Measurements from ENCODE around the gene CEACAM21.

The CEACAM21 gene

DNA sequence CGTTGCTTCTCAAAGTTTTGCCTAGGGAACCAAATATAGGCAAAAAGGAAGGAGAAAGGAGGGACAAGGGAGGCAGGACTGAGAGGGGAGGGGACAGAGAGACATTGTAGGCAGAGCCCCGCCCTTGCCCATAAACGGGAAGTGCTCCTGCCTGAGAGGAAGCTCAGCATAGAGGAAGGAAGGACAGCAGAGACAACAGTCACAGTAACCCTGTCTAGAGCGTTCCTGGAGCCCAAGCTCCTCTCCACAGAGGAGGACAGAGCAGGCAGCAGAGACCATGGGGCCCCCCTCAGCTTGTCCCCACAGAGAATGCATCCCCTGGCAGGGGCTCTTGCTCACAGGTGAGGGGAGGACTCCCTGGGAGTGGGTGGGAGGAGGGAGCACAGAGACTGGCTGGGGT lies at the start of gene CEACAM21:
TSS of gene CEACAM21 (plus strand) at position 169 of the 400 bp plus-strand sequence. CDS start at position 278, 109 bp downstream.
- no peak for DNase-seq

DNA sequence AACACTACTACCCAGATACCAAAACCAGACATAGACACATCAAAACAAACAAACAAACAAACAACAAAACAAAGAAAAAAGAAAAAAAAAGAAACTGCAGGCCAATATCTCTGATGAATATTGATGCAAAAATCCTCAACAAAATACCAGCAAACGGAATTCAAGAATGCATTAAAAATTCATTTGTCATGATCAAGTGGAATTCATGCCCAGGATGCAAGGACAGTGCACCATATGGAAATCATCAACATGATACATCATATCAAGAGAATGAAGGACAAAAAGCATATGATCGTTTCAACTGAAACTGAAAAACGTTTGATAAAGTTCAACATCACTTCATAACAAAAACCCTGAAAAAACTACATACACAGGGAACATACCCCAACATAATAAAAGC lies 48.9 kb upstream of the CEACAM21 start:
- DNase-seq: no peak

DNA sequence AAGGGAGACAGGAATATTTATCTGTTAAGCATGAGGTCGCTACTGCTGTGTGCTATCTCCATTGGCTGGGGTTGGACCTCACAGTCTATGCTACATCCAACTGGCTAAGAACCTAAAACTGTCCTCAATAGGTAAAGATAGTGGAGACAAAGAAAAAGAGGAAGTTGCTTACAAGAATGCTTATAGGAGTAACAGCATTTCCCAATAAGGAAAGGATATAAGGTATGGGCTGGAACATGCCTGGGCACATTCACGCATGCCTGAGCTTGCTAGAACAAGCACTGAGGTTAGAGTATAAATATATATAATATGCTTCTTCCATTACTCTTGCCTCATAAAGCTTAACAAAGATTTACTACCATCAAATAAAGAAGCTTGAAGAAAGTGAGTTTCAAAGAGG lies 47.9 kb upstream of the CEACAM21 start:
- no peak for DNase-seq

DNA sequence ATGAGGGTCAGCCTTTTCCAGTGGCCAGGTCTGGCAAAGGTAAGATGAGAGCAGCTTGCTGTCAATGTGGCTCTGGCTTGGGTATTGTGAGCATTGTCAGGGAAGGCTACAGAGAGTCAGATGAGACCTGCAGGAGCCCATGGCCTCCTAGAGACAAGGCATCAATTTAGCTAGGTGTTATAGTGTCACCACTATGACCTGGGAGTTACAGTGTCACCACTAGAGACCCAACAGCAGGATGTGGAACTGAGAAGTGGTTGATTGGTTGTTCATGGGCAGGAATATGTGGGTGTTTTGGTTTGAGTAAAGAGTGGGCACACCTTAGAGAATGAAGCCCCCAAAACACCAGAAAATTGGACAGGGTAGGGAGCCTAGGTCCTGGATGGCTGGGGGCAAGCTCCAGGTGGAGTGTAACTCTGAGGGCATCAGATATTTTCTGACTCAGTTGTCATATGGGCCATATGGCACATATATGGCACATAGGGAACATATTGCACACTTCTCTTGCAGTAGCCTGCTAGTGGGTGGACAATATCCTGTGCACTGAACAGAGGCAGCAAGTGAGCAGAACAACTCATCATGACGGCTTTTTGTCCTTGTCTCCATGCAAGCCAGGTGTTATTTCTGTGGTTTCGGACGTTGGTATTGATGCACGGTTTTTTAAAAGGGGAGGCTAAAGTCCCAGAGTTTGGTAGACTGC lies 46.3 kb upstream of the CEACAM21 start:
- no peak for DNase-seq

DNA sequence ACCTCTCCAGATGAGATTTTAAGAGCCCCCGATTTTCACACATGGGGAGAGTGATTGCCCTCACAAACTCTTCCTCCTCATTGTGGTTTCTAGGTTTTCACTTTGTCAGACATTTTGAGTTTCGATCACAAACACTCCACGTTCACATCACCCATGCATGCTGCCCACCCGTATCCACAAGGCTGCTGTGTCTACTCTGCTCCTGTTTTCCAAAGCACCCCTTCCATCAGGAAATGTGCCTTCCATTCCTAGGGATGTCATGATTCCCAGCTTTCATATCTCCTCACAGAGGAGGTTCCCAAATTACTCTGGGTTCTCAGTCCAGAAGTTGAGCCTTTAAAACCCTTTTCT lies 45.8 kb upstream of the CEACAM21 start:
- no peak for DNase-seq

DNA sequence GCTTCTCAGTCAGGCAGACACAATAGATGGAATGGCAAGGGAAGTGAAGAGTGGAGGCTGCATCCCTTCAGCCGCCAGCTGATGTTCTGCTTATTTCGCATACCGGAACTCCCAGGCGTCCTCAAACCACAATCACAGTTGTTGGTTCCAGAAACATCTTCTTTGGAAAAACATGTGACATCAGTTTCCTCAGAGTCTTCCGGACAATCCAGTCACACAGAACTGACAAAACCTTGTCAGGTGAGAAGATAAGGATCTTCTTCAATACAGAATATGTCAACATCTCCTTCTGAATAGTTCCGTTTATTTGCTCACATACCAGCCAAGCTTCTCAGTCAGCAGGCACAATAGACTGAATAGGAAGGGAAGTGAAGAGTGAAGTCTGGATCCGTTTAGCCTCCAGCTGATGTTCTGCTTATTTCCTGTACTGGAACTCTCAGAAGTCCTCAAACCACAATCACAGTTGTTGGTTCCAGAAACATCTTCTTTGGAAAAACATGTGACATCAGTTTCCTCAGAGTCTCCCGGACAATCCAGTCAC lies 45.1 kb upstream of the CEACAM21 start:
- no peak for DNase-seq

DNA sequence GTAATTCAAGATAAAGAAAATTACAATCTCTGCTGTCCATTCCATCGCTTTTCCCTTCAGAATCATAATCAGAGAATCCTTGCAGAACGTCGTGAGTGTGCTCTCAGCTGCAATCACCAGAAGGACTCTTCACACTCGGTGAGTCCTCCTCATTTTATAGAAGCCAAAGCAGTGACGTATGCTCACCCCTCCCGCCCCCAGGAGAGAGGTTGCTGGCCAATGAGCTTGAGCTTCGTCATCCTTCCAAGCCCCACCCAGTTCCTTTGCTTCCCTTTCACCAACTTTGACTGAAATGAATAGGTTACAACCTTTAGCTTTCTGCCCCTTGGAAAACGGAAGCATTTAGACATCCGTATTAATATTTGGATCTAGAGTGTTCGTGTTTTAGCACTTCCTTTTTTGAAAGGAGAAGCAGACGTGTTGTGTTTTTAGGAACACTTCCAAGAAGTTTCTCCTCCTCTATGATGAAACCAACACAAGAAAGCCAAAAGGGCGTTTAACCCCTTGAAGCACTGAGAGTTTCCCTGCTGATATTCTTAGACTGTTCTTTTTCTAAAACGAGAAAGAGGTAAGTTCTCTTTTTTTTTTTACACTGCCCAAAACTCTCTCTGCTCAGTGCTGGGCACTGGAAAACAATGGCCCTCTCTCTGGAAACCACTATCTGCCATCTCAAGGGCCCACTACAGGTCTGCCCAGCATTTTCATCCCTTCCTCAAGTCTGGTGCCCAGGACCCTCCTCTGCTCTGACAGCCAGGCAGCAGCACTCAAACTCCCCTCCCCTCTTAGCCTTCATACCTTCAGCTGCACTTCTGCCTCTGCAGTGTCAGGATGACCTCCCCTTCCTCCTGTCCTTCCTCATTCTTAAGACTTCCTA lies 44.3 kb upstream of the CEACAM21 start:
- peak; percentile 71 for DNase-seq

DNA sequence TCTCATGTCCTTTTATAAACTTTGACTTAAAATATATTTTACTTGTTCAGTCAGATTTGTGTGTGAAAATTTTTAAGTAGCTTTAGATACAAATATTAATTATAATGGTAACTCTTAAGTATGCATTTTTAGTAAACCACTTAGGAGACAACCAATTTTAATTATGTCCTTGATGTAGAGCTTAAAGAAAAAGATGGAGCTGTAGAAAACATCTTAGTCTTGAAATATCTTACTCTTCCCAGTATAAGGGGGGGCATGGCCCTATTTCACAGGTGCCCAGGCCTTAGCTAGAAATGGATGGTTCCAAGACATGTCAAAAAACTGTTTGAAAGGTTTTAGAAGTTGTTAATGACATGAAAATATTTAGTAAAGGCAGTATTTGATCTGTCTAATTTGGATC lies 43.4 kb upstream of the CEACAM21 start:
- DNase-seq: no peak

DNA sequence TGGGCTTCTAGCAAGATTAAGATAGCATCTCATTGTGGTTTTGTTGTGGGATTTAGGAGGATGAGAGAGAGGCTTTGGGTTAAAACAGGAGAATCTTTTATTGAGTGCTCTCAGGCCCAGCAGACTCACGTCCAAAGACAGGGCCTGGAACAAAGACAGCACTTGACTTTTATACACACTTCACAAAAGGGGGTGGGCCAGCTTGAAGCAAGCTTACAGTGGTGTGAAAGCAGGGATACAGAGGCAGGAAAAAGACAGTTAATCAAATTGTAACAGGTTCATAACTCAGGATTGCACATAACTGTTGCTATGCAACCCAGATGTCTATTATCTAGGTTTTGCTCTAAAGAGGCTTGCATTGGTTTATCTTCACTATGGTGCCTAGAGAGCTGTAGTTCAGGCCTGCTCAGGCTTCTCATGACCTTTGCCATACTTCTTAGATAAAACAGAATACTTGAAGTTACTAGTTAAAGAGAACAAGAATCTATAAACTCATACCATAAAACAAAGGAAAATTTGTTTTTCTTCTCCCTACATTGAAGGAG lies 42.2 kb upstream of the CEACAM21 start:
- no peak for DNase-seq

DNA sequence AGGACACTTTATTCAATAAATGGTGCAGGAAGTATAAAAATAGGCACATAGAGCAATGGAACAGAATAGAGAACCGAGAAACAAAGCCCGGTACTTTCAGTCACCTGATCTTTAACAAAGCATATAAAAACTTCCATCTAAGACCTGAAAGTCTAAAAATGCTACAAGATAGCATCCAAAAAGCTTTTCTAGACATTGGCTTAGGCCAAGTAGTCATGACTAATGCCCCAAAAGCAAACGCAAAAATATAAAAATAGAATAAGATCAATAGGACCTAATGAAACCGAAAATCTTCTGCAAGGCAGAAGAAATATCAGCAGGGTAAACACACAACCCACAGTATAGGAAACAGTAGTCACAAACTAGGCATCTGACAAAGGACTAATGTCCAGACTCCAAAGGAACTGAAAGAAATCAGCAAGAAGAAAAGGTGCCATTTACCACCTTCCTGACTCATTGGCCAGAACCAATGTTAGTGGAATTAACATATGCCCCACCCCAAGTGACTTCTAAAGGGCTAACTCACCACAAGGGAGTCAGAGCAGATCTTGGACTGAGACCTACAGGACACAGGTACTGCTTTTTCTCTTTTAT lies 40.8 kb upstream of the CEACAM21 start:
- no peak for DNase-seq

DNA sequence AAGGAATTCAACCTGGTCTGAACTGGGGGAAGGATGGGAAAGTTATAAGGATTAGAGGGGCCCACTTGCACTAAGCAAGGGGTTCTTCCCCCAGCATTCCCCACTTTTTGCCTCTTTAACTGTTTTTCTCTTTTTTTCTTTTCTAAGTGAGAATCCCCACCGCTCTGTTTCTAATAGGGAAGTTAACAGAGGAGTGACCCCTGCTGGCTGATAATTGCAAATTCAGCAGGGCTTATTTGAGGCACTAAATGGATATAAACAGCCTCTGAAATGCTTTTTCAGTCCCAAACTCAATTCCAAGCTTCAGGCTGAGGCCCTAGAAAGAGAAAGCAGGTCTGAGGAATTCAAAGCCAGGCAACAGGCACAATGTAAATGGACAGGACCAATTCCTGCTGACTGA lies 38.2 kb upstream of the CEACAM21 start:
- DNase-seq: no peak

DNA sequence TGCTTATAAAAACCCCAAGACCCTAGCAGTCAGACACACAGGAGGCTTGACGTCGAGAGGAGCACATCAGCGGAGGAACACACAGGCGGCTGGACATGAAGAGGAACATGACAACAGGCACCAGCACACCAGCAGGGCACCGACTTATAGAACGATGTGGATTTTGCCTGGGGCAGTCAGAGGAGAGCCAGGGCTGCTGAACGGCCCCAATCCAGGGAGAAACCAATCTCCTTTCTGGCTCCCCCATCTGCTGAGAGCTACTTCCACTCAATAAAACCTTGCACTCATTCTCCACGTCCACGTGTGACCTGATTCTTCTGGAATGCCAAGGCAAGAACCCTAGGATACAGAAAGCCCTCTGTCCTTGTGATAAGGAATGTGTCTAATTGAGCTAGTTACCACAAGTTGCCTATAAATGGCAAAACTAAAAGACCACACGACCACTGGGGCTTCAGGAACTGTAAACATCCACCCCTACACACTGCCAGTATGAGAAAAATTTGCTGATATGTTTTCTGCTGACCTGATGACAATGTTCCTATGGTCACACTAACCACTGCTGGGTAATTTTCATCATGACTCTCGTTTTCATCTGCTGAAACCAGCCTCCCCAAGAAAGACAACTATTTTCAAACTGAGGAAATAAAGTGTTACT lies 35.8 kb upstream of the CEACAM21 start:
- no peak for DNase-seq

DNA sequence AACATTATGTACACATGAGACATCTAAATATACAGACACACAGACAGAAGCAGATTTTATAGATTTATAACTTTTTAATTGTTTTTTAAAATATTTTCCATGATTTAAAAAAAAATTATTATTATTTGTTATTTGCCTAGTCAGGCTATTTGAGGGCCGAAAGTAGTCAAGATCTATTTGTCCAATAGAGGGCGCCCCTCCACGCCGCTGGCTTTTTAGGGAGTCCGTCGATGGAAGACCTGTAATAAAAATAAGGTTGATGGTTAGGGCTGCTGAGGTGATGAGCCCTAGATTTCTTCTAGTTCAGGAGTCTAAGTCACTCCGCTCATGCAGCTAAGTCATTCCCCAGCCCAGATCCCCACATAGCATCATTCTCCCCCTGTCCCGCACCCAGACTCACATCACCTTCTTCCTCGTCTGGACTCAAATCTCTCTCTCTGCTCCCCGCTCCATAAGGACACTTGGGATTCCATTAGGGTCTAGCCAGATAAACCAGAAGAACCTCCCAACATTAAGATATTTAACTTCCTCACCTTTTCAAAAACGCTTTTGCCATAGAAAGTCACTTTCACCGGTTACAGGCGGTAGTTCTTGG lies 33.9 kb upstream of the CEACAM21 start:
- DNase-seq: peak; percentile 63

DNA sequence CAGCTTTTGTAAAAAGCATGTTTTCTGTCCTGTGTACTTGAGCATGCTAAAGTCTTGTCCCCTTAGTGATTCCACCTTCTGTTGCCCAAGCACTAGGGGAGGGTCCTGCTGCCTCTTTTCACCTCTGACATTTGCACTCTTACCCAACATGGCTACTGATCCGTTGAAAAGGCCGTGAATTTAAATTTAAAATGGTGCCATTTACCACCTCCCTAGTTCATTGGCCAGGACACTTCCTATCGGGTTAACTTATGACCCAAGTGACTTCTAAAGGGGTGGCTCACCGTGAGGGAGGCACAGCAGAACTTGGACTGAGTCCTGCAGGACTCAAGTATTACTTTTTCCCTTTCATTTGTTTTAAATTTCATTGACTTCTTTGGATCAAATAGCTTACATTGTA lies 33.3 kb upstream of the CEACAM21 start:
- no peak for DNase-seq

DNA sequence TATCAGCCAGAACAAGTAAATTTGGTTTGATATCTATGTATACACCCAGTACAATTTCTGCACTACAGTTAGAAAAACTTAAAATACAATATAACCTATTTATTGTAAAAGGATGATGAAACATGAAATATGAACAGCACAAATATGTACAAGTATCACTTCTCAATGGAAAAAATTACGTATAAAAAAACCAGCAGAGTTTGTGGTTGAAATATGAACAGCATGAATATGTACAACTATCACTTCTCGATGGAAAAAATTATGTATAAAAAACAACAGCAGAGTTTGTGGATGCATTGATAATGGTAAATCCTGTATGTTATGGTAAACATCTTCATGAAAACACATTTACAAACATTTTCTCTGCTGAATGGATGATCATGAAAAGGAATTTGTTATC lies 32.4 kb upstream of the CEACAM21 start:
- no peak for DNase-seq

DNA sequence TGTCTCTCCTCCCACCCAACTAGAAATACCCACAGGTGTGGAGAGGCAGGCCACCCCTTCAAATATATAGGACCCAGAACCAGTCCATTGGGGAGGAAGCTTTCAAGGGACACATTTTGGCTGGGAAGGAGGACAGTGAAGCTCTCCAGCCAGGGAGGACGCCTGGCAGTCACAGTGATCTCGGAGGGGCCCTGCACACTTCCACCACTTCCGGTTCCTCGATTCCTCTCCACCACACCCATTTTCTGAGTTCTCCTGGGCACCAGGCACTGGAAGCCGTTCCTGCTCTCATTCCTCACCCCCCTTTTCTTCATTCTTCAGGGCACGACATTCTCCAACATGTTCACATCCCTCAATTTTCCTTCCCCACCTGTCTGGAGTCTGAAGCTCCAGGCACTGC lies 30.4 kb upstream of the CEACAM21 start:
- DNase-seq: no peak

DNA sequence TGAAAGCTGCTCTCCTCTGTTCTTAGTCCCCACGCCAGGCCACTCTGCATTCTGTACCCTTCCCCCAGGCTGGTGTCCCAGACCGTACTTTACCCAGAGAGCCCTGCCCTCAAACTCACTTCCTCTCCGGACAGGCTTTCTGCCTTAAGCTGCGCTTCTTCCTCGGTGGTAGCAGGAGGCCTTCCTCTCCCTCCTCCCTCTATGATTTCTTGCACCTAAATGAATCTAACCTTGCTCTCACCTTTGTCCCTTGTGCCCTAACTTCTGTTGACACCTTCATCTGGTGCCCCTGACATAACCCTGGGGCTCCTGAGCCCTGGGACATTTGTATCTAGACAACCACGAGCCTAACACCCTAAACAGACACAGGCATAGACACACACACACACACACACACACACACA lies 29.6 kb upstream of the CEACAM21 start:
- DNase-seq: no peak

DNA sequence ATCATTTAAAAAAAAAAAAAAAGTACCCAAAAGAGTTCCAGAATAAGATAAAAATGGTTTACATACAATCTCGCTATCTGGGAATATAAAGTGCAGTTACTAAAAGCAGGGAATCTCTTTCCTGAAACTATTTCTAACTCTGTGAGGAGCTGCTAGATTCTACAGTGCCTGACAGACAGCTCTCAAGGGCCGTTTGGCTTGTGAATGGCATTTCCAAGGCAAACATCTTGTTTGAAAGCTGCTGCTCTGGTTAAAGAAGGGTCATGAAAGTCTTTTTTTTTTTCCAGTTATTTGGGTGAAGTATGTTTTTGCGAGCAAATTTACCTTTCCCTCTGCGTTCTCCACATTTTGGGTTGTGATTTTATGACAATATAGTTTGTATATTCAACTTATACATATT lies 29.0 kb upstream of the CEACAM21 start:
- DNase-seq: no peak

DNA sequence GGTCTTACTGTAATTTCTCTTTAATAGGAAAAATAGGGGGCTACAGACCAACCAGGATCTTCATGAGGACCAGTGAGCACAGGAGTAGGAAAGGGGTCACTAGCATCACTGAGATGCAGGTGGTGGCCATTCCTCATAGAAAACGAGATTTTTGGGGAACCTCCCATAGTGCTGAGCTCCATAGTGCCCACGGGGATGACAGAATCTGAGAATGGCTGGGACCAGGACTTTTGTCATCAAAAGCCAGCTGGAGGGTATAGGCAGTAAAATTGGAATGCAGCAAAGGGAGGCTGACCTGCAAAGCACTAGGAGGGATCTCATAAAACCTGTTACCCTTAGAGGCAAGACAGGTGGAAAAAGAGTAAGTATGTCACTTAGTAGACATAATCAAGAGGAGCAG lies 28.4 kb upstream of the CEACAM21 start:
- no peak for DNase-seq

DNA sequence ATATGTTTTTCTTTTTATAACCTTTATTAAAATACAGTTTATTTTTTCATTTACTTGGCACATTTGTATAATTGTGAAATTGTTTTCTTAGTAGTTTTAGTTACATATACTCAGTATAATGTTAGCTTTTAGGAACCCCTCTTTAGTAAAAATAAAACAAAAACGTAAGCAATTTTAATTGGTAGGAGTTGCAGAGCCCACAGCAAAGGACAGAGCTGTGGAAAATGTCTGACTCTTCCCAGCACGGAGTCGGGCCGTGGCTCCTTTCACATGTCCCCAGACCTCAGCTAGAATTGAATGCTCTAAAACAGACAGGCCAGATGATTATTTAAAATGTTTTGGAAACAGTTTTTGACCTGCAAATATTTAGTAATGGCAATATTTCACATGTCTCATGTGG lies 27.9 kb upstream of the CEACAM21 start:
- no peak for DNase-seq

DNA sequence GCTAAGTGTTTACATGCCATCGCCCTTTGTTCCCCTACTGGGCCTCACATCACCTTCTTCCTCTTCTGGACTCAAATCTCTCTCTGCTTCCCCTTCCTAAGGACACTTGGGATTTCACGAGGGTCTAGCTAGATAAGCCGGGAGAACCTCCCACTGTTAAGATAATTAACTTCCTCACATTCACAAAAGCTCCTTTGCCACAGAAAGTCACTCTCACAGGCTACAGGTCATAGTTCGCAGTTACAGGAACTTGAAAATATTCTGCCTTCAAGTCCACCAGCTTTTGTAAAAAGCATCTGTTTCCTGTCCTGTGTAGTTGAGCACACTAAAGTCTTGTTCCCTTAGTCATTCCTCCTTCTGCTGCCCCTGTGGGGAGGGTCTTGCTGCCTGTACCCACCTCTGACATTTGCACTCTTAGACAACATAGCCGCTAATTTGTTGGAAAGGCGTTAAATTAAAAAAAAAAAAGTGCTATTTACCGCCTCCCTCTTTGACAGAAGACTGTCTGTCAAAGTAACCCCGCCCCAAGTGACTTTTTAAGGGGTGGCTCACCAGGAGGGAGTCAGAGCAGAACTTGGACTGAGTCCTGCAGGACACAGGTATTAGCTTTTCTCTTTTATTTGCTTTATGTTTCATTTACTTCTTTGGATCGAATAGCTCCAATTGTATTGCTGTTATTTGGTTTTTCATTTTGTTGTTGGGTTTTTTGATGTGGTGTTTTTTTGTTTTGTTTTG lies 26.8 kb upstream of the CEACAM21 start:
- peak; percentile 51 for DNase-seq

DNA sequence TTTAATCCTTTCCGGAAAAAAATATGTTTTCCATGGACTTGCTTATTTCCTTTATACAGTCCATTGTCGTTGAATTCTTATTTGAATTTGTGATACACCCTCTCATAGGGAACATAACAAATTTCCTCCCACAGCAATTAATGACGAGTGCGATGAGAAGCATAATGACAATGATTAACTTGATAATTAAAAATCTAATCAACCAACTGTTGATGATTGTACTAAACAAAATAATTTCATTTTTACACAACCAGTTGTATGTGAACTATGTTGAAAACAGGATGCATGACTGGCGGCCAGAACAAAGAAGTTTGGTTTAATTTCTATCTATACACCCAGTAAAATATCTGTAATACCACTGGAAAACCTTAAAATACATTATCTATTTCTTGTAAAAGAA lies 26.1 kb upstream of the CEACAM21 start:
- DNase-seq: no peak

All from activated CD4-positive, alpha-beta T cell treated with anti-CD3 and anti-CD28 coated beads for 1 hour (primary cell).